Stimulated activated CD8-positive, alpha-beta memory T cell treated with anti-CD3 and anti-CD28 coated beads, Interleukin-15, amount 100 ng/mL, for 4 hours (primary cell): ENCODE data around the gene MED15.
"Not testable (repeated sequence)": the region's sequence is repeated elsewhere in the genome, so short reads cannot be mapped to it uniquely, and the experiment has no call there.

ENCODE experiments used
- DNase-seq, 2 donors: peaks; one replicate each; pipeline ENCODE4 v3.0.0-alpha.2; 2020; ENCODE audit warnings: low read depth in 2 of 2

The MED15 gene

GRCh38 chr22:20507253-20508066 lies at the start of gene MED15:
Gene MED15, plus strand, starts transcription at chr22:20507610. Its CDS starts 69 bp downstream, at chr22:20507679.
- DNase-seq, result peak; percentile 73 to 79

DNA sequence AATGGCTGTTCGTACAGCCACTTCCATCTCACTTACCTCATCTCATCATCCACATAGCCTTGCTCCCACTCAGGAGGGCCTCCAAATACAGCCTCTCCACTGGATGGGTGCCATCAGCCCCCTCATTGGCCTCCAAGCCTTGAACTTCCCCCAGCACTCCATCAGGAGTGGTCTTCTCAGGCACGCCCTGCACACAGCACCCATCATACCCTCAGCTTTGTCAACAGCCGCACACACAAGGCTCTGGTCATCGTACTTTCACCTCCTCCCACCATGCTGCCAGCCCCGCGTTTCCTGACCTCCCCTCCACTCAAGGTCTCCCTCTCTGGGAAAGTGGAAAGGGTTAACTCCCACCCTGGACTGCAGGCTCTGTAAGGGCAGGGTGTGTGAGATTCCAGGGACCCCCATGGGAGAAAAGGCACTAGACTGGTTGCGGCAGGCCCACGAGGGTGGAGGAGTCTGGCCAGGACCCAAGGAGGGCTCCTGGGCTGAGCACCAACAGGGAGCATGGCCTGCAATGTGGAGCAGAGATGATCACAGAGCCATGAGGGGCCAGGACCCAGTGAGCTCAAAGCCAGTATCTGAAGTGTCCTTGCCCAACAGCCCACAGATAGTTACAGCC lies 48.8 kb upstream of the MED15 start:
- DNase-seq, result no peak

GRCh38 chr22:20459152-20459542 lies 48.3 kb upstream of the MED15 start:
- no peak for DNase-seq

- DNase-seq, result no peak
These were observed 47.5 kb upstream of the MED15 start for GRCh38 chr22:20459862-20460261.

DNA sequence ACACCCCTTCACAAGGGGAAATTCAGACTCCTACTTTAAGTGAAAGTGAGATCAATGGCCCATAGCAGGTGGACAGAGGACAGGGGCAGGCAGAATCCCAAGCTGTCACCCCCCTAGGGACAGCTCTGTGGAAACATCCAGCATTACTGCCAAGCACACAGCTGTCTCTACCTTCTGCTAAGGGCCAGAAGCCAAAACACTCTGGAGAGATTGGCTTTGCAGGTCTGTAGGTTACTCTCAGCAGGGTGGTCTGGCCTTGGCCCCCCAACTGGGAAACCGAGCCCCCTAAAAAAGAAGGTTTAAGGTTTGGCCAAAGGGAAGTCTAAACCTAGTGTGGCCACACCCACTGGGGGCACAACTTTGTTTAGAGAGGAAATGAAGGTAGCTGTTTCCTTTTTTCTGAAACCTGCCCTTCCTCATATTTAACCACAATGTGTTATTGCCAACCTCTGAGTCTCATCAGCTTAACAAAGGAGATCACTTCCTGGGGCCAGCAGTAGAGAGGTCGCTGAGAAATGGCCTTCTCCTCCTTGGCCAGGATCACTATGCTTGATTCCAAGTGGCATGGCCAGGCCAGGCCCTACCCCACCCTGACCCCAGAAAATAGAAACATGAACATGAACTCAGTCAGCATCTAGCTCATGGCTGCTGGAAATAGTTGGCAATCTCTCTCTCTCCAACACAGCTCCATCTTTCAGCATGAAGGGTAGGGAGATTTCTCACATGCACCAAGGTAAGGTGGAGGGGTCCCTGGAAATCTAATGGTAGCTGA lies 43.9 kb upstream of the MED15 start:
- DNase-seq, result no peak

- no peak for DNase-seq
These were observed 43.3 kb upstream of the MED15 start for GRCh38 chr22:20464096-20464614.

DNA sequence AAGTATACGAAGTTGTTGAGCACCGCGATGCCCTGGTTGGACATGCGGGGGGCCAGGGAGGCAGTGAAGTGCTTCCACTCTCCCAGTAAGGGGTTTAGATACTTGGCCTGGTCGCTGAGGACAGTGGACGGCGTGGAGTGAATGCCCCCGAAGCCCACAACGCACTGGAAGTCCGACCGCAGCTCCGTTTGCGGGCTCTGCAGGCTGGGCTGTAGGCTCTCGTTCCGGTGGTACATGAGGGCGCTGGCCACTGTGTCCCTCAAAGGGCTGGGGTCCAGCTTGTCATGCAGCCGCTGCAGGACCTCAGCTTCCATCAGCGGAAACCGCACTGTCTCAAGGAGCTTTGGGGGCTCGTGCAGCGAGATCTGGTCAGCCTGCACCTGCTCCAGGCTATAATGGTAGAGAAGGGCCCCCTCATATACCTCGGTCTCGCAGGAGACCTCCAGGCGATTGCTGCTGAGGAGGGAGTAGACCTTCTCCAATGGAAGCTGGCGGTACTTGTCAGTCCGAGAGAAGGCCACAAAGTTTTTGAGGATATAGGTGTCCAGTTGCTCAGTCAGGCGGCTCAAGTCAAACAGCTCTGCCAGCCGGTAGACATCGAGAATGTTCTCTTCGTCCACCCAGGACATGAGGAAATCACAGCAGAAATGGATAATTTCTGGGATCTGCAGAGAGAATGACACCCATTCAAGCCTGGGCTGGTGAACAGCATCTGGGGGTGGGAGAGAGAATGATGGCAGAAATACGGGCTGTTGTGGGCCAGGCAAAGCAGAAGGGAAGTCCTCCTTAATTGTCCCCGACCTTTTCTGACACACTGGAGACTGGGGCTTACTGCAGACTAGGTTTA lies 42.3 kb upstream of the MED15 start:
- no peak for DNase-seq

- DNase-seq, result no peak
These were observed 41.7 kb upstream of the MED15 start for GRCh38 chr22:20465759-20466077.

- DNase-seq, result no peak
These were observed 40.6 kb upstream of the MED15 start for GRCh38 chr22:20466659-20467379.

DNA sequence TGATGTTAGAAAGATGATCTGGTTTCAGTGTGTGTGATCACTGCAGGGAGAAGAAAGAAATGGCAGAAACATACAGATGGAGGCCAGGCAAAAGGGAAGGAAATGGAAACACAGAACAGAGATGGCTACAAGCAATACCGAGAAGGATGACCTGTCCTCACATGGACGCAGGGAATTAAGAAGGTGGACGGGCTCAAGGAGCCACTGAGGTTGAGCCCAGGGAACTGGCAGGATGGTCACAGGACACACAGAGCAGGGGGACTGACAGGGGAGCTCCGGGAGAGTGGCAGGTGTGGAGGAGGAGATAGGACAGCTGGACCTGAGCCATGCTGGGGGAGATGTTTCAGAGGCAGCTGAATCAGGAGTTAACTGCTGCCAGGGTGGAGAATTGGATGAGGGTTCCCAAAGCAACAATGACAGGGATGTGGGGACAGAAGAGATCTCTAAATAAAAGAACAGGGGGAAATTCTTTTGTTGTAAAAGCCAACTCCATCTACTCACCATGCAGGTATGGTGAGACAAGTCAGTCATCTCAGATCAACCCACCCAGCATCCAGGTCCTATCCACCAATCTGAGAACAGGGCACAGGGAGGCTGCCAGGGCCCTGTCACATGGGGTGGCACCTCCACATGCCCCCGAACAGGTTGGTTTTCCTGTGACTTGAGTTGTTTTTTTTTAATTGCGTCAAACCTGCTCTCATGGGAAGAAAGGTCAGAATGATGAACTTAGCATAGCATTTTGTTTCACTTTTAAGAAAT lies 38.1 kb upstream of the MED15 start:
- DNase-seq, result no peak

- DNase-seq, result not testable (repeated sequence)
These were observed 36.9 kb upstream of the MED15 start for GRCh38 chr22:20470525-20470924.

GRCh38 chr22:20471126-20471833 lies 36.1 kb upstream of the MED15 start:
- no peak for DNase-seq

DNA sequence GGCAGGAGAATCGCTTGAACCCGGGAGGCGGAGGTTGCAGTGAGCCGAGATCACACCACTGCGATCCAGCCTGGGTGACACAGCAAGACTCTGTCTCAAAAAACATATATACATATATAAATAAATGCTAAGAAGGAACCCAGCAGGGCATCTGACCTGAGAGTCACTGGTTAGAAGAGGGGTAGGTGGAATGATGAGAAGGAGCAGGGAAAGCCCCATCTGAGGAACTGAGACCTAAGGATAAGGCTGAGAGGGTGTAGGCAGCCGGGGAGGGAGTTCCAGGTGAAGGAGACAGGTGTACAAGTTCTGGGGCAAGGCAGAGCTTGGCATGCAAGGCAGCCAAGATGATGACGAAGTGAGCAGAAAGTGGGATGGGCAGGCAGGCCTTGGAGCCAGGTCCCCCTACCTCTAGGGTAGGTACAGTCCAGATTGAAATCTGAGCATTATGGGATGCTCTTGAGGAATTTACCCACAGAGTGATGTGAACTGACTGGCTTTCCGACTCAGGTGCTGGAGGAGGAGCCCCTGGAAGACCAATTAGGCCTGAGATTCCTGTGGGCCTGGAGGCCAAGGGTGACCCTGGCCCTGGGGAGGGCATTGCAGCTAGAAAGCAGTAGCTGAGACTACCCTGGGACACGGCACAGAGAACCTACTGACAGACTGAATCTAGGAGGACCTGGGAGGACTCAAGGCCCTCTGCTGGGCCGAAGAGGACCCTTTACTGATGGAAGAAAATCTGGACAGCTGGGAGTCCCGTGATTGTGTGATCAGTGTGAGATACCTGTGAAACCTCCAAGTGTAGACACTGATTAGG lies 34.6 kb upstream of the MED15 start:
- no peak for DNase-seq

DNA sequence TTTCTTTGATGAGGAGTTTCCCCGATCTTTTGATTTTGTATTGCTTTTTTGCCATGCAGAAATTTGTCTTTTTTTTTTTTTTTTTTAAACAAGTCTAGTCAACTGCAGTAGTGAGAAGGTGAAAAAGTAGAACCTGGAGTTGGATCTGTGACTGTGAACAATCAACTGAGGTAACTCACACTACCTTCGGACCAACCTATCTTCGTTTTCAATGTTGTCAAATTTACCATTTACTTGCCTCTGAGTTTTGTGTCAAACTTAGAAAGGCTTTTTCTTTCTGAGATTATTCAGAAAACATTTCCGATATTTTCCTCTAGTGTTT lies 32.3 kb upstream of the MED15 start:
- DNase-seq, result no peak

DNA sequence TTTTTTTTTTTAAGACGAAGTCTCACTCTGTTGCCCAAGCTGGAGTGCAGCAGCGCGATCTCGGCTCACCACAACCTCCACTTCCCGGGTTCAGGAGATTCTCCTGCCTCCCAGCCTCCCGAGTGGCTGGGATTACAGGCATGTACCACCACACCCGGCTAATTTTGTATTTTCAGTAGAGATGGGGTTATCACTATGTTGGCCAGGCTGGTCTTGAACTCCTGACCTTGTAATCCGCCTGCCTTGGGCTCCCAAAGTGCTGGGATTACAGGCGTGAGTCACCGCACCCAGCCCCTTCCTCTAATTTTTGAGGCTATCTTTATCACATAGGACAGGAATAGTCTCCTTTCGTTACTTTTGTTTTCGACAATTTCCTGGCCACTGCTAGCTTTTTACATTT lies 31.8 kb upstream of the MED15 start:
- not testable (repeated sequence) for DNase-seq

DNA sequence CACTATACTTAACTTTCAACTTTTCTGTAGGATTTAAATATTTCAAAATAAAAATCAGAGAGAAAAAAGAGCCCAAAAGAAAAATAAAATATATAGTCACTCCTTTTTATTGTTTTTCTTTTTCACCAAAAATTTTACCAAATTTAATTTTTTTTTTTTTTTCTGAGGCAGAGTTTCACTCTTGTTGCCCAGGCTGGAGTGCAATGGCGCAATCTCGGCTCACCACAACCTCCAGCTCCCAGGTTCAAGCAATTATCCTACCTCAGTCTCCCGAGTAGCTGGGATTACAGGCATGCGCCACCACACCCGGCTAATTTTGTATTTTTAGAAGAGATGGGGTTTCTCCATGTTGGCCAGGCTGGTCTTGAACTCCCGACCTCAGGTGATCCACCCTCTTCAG lies 29.4 kb upstream of the MED15 start:
- not testable (repeated sequence) for DNase-seq

GRCh38 chr22:20479612-20480196 lies 27.7 kb upstream of the MED15 start:
- DNase-seq, result no peak

DNA sequence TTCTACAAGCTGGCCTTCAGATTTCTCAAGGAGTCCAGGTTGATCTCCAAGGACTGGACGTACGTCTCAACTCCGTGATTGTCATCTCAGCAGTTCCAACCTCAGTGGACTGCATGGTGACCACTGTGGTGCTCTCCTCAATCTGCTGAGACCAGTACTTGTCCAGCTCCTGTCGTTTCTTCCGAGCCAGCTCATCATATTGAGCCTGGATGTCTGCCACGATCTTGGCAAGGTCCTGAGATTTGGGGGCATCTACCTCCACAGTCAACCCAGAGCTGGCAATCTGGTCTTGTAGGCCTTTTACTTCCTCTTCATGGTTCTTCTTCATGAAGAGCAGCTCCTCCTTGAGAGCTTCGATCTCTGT lies 24.3 kb upstream of the MED15 start:
- not testable (repeated sequence) for DNase-seq

GRCh38 chr22:20483771-20484170 lies 23.6 kb upstream of the MED15 start:
- DNase-seq, result no peak
